Subcutaneous abdominal adipose tissue (tissue), 5 donors: Measurements from ENCODE around the gene G0S2.

Experiments
- H3K27ac ChIP-seq: one replicate; pipeline ENCODE4 v1.7.0; 2013; ENCODE audit warnings: low read depth, mild to moderate bottlenecking, inconsistent platforms, low read length, moderate library complexity
- H3K27me3 ChIP-seq, 5 donors: one replicate each; pipeline ENCODE4 v1.7.0; 2013; ENCODE audit warnings: low read length in 5 of 5, inconsistent platforms in 1 of 5; ENCODE audit not compliant: control insufficient read depth in 5 of 5, insufficient read depth in 4 of 5
- H3K36me3 ChIP-seq, 5 donors: one replicate each; pipeline ENCODE4 v1.7.0; 2013; ENCODE audit warnings: low read length in 5 of 5; ENCODE audit not compliant: control insufficient read depth in 5 of 5, insufficient read depth in 5 of 5
- H3K4me1 ChIP-seq, 5 donors: one replicate each; pipeline ENCODE4 v1.7.0; 2013; ENCODE audit warnings: low read length in 5 of 5, mild to moderate bottlenecking in 3 of 5, moderate library complexity in 1 of 5; ENCODE audit not compliant: control insufficient read depth in 5 of 5, insufficient read depth in 5 of 5
- H3K4me3 ChIP-seq, 5 donors: one replicate each; pipeline ENCODE4 v1.7.0; 2013; ENCODE audit warnings: low read length in 5 of 5, low read depth in 1 of 5
- H3K9ac ChIP-seq, 5 donors: one replicate each; pipeline ENCODE4 v1.7.0; 2013; ENCODE audit warnings: low read length in 5 of 5, mild to moderate bottlenecking in 4 of 5, moderate library complexity in 3 of 5
- H3K9me3 ChIP-seq, 5 donors: one replicate each; pipeline ENCODE4 v1.7.0; 2013; ENCODE audit warnings: low read length in 5 of 5; ENCODE audit not compliant: control insufficient read depth in 5 of 5
- donor health status: healthy.
- donor health status: healthy.
- donor health status: healthy.
- donor health status: healthy.
- donor health status: healthy.

Gene G0S2

DNA sequence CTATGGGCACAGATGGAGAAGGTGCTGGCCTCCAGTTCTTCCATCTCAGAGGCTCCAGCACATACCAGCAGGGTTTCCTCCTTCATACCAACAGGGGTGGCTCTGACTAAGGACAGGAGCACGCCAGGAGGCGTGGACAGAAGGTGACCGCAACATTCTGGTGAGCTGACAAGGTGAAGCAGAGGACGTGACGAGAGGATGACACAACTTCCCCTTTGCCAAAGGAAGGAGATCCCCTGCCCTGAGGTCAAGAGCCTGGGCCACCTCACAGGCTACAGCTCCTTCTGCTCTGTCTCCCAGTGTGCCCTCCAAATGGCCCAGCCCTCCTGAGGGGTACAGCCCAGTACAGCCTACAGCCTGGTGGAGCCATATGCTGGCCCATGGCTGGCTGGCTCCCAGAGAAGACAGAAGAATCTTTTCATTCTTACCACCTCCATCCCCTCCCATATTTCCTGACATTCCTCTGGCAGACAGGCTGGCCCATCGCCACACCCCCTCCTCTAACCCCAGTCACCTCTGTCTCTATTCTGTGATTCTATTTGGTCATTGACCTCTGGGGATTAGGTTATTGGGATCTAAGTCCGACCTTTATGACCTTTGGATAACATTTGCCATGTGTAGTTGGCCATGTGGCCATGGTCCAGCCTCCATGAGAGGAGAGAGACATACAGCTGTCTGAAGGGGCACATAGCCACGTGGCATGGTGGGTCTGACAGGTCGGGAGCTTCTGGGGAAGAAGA lies 17.9 kb upstream of the G0S2 start:
- Histone ChIP-seq H3K4me1 (peaks cover 0 to 37% (median 26%) of the 10 kb centered on the region in 5 donors), H3K36me3 (no peaks in the 10 kb centered on the region), H3K27ac (peak overlapping the region; percentile 54), H3K27me3 (no peaks in the 10 kb centered on the region), H3K4me3 (no peak overlapping the region), H3K9ac (no peak overlapping the region), H3K9me3 (no peaks in the 10 kb centered on the region)

DNA sequence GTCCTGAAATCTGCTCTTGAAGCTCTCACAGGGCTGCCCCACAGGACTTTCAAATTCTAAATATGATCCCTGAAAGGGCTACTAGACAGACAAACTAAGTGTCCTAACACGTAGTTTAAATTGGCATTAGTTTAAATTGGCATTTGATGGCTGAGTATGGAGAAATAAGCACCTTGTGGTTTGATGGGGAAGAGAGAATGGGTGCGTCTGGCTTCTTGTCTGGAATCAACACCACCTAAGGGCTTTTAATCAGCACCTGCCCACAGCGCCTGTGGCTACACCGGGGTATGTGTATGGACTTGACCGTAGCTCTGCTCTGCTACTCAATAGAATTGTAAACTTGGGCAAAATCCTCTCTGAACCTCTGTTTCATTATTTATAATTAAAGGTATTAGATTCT lies 17.3 kb upstream of the G0S2 start:
- H3K27me3 ChIP-seq = no peaks in the 10 kb centered on the region
- peaks cover 0 to 37% (median 25%) of the 10 kb centered on the region in 5 donors for H3K4me1 ChIP-seq
- no peak overlapping the region for H3K4me3 ChIP-seq
- no peaks in the 10 kb centered on the region for H3K9me3 ChIP-seq
- no peaks in the 10 kb centered on the region for H3K36me3 ChIP-seq
- H3K27ac ChIP-seq = peak overlapping the region; percentile 54
- no peak overlapping the region for H3K9ac ChIP-seq

DNA sequence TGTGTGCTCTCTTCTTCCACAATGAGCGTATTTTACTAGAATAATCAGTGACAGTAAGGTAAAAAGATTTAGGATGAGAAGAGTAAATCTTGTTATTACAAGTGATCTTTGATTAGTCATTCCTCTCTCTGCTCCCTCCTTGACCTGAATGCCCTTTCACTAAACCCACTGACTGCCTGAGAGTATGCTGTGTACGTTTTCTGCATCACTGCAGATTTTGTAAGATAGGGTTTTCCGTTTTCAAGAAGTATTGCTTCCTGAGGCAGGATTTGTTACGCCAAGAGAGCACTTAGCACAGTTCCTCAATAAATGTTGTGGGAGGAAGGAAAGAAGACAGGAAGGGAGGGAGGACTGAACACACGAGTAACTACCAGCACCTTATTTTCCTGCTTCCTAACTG lies 15.3 kb upstream of the G0S2 start:
- Histone ChIP-seq H3K9me3 (no peaks in the 10 kb centered on the region), H3K36me3 (no peaks in the 10 kb centered on the region), H3K9ac (peak overlapping the region in 1 of 5 donors; percentile 40), H3K4me3 (no peak overlapping the region), H3K27ac (peak overlapping the region; percentile 98), H3K4me1 (peaks cover 0 to 48% (median 29%) of the 10 kb centered on the region in 5 donors), H3K27me3 (no peaks in the 10 kb centered on the region)

DNA sequence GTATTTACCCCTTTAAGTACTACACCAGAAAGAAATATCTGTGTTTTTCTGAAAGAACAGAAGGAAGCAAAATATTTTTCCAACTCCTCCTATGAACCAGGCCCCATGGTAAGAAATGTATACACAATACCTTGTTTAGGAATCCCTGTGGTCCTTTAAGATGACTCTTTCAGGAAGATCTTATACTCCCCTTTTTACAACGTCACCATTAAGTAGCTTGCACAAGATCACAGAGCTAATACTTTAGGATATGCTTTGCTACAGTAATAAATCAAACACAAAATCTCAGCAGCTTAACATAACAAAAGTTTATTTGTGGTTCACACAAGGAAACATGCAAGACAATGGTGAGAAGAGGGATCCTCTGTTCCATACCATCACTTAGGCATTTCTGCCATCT lies 14.1 kb upstream of the G0S2 start:
- Histone ChIP-seq H3K27ac (peak overlapping the region; percentile 98), H3K36me3 (no peaks in the 10 kb centered on the region), H3K9ac (no peak overlapping the region), H3K27me3 (no peaks in the 10 kb centered on the region), H3K4me3 (no peak overlapping the region), H3K4me1 (peaks cover 0 to 52% (median 30%) of the 10 kb centered on the region in 5 donors), H3K9me3 (no peaks in the 10 kb centered on the region)

DNA sequence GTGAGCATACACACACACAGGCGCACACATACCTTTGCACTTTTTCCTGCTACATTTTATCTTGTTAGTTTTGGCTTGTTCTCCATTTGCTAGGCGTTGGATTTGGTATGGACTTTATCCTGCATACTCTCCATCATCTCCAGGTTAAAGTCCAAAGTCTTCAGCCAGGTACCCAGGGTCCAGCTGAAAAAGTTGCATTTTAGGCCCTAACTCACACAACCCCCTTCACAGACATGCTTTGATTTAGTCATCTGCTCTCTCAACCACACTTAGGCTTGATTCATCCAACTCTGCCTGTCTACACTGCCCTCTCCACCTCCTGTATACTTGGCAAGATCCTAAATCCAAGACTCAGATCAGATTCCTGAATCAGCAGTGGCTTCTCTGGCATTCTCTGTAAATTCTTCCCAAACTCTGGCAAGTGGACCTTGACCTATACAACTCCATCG lies 12.3 kb upstream of the G0S2 start:
- Histone ChIP-seq H3K9me3 (no peaks in the 10 kb centered on the region), H3K4me1 (peaks cover 0 to 53% (median 24%) of the 10 kb centered on the region in 5 donors), H3K36me3 (no peaks in the 10 kb centered on the region), H3K9ac (peak overlapping the region in 1 of 5 donors; percentile 13), H3K27me3 (no peaks in the 10 kb centered on the region), H3K27ac (peak overlapping the region; percentile 98), H3K4me3 (no peak overlapping the region)

DNA sequence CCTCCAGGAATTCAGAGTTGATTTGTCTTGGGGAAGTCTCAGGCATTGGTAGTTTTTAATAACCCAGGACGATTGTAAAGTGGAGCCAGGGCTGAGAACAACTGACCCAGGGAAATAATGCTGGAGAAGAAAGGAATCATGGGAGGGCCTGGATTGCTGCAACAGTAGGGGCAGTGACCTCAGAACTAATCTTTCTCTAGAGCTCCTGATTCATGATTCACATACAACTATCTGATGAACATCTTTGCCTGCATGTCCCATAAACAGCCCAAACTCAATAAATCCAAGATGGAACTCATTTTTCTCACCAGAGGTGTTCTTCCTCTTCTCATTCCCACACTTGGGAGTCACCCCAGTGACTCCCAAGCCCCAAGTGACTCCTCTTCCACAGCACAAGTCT lies 8.1 kb upstream of the G0S2 start:
- Histone ChIP-seq H3K27me3 (no peaks in the 10 kb centered on the region), H3K36me3 (no peaks in the 10 kb centered on the region), H3K4me1 (peaks cover 0 to 67% (median 41%) of the 10 kb centered on the region in 5 donors), H3K27ac (peak overlapping the region; percentile 98), H3K9ac (no peak overlapping the region), H3K4me3 (no peak overlapping the region), H3K9me3 (no peaks in the 10 kb centered on the region)

DNA sequence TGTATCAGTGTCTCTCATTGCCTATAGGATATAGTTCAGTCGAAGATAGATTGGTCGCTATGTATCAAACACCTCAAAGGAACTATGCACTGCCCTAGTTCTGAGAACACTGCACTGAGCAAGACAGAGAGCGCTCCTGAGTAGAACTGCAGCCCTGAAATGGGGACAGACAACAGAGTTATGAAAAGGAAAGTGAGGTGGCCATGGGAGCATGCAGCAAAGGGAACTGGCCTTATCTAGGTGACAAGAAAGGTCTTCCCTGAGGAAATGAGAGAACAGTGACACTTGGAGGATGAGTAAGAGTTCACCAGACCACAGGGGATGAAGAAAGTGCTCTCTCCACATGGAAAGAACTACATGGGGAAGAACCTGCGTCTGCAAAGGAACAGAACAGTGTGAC lies 7.5 kb upstream of the G0S2 start:
- no peaks in the 10 kb centered on the region for H3K36me3 ChIP-seq
- H3K9me3 ChIP-seq = no peaks in the 10 kb centered on the region
- peaks cover 0 to 68% (median 39%) of the 10 kb centered on the region in 5 donors for H3K4me1 ChIP-seq
- H3K4me3 ChIP-seq = no peak overlapping the region
- no peak overlapping the region for H3K9ac ChIP-seq
- peak overlapping the region; percentile 98 for H3K27ac ChIP-seq
- no peaks in the 10 kb centered on the region for H3K27me3 ChIP-seq

DNA sequence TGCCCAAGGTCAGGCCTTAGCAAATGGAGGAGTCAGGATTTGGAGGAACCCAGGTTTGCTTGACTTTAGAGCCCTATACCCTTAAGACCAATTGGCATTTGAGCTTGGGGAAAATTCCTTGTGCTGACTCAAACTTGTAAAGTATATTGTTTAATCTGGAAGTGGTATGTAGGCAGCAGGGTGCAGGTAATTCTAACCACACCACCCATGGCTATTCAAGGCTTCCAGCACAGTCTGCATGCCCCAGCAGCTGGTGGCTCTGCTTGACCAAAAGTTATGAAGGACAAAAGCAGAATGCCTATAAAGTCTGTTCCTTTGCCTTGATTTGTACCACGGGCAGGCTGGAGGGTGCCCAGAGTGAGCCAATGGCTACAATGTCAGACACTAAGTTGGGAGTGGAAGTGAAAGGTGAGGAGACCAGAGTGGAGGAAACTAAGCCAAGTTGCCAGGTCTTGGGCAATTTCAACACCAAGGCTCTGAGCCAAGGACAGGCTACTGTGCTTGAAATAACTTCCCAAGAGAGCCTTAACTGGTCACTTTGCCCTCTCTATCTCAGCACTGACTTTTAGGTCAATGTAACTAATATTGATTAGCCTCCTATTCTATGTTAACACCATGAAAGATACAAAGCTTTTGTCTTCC lies 4.7 kb upstream of the G0S2 start:
- no peak overlapping the region for H3K4me3 ChIP-seq
- H3K36me3 ChIP-seq = no peaks in the 10 kb centered on the region
- H3K27me3 ChIP-seq = peaks cover 0 to 3% (median 0%) of the 10 kb centered on the region in 5 donors
- peaks cover 3 to 67% (median 55%) of the 10 kb centered on the region in 5 donors for H3K4me1 ChIP-seq
- no peaks in the 10 kb centered on the region for H3K9me3 ChIP-seq
- H3K27ac ChIP-seq = peak overlapping the region; percentile 98
- peak overlapping the region in 3 of 5 donors; percentile 21 to 24 (median 22) for H3K9ac ChIP-seq

DNA sequence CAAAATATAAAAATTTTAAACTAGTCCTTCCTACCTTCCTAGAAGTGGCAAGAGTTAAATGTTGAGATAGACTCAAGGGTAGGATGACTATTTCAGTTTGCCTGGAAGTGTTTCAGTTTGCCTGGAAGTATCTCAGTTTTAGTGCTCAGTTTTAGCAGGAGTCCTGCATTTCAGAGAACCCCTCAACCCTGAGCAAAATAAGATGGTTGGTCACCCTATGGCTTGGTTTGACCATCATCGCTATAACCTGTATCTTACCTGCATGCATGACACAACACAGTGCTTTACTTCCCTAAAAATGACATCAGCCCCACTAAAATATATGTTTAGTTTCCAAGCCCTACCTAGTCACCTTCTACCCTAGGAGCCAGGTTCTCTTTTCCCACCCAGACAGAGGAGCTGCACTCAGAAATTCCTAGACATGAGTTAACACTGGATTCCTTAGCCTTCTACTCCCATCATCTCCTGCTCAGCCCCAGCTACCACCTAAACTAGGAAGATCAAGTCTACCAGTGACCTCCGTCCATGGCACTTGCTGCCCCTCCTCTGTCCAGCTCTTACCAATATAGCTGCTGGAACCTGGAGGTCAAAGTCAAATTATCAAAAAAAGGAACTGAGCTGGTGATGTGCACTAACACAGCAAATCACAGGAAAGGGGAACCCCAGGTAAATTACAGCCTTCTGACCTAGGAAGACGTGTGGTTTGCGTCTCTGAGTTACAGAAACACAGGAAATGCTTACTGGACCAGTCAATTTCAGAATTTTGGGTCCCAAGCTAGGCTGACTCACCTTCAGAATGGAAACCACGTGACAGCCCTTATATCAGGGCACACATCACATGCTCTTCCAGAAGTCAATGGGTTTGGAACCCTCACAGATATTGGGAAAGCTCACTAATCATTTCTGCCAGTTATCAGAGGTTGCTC lies 2.2 kb upstream of the G0S2 start:
- H3K9me3 ChIP-seq = no peaks in the 10 kb centered on the region
- H3K4me3 ChIP-seq = peak overlapping the region in 3 of 5 donors; percentile 9 to 28 (median 25)
- H3K9ac ChIP-seq = peak overlapping the region; percentile 21 to 77 (median 54)
- H3K27ac ChIP-seq = peak overlapping the region; percentile 98
- peaks cover 0 to 5% (median 0%) of the 10 kb centered on the region in 5 donors for H3K27me3 ChIP-seq
- H3K4me1 ChIP-seq = peaks cover 3 to 67% (median 59%) of the 10 kb centered on the region in 5 donors
- peaks cover 0 to 4% (median 0%) of the 10 kb centered on the region in 5 donors for H3K36me3 ChIP-seq
